SH-SY5Y (cell line): ENCODE data around the gene CPLX1.

Experiments used
- GATA2 ChIP-seq: IDR thresholded peaks from 2 replicates; pipeline ENCODE4 v1.6.1; 2011; ENCODE audit warnings: mild to moderate bottlenecking, low read depth, low read length
- GATA3 ChIP-seq: IDR thresholded peaks from 2 replicates; pipeline ENCODE4 v1.6.1; 2011; ENCODE audit warnings: low read depth, mild to moderate bottlenecking, low read length, moderate library complexity

- TF ChIP-seq GATA2, result no peak
- TF ChIP-seq GATA3, result no peak
Measured at GRCh38 chr4:854356-854755, 28.4 kb upstream of the CPLX1 start.
